Measurements from ENCODE around the gene ZC3H10. TPM values are rescaled to one million over a fixed set of nuclear protein-coding genes. Genes with fewer than 3 reads are reported as not detected.

Gene ZC3H10
- polyA plus RNA-seq, 1 experiment, result 1.6 TPM

DNA sequence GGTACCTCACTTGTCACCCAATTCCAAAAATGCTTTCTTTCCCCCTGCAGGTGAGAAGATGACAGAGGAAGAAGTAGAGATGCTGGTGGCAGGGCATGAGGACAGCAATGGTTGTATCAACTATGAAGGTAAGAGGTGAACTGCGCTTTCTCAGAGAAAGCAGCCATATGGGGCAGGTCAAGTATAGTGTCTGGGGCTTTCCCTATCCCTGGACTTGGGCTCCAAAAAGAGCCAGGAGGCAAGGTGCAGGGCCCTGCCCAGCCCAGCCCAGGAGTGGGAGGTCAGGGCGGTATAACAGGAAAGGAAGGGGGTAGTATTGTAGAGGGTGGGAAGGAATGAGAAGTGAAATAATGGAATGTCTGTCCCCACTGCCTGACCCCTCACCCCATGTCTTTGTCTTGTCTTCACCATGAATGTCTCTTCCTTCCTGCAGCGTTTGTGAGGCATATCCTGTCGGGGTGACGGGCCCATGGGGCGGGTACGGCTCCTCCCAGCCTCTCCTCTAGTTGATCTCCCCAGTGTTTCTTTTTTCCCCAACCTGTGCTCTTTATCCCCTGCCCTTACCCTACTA, 42.2 kb downstream of the ZC3H10 start:
- ChIA-PET POLR2A (no interaction called here), CTCF (interaction anchor here (1.1 to 8.7 kb wide), 5 partner anchors 14 to 41 kb away, joined by 3 to 56 read pairs (median 12); partner anchors contain the start of genes ESYT1, SMARCC2 and ZC3H10)
- Histone ChIP-seq H3K36me3 (ENCODE audit: control insufficient read depth, insufficient read depth, low read length) (peaks cover 31% of the 10 kb centered on the region), H3K4me3 (ENCODE audit: low read depth, low read length) (peak overlapping the region; percentile 64), H3K27me3 (ENCODE audit: control insufficient read depth, insufficient read depth, low read length) (no peaks in the 10 kb centered on the region)
- DNase-seq (ENCODE audit: low read depth), result no peak
- TF ChIP-seq, protein P1, sequence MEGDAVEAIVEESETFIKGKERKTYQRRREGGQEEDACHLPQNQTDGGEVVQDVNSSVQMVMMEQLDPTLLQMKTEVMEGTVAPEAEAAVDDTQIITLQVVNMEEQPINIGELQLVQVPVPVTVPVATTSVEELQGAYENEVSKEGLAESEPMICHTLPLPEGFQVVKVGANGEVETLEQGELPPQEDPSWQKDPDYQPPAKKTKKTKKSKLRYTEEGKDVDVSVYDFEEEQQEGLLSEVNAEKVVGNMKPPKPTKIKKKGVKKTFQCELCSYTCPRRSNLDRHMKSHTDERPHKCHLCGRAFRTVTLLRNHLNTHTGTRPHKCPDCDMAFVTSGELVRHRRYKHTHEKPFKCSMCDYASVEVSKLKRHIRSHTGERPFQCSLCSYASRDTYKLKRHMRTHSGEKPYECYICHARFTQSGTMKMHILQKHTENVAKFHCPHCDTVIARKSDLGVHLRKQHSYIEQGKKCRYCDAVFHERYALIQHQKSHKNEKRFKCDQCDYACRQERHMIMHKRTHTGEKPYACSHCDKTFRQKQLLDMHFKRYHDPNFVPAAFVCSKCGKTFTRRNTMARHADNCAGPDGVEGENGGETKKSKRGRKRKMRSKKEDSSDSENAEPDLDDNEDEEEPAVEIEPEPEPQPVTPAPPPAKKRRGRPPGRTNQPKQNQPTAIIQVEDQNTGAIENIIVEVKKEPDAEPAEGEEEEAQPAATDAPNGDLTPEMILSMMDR (IDR thresholded peaks at IDR 0.05; ENCODE audit: insufficient read depth, low read depth, low read length), result no peak

DNA sequence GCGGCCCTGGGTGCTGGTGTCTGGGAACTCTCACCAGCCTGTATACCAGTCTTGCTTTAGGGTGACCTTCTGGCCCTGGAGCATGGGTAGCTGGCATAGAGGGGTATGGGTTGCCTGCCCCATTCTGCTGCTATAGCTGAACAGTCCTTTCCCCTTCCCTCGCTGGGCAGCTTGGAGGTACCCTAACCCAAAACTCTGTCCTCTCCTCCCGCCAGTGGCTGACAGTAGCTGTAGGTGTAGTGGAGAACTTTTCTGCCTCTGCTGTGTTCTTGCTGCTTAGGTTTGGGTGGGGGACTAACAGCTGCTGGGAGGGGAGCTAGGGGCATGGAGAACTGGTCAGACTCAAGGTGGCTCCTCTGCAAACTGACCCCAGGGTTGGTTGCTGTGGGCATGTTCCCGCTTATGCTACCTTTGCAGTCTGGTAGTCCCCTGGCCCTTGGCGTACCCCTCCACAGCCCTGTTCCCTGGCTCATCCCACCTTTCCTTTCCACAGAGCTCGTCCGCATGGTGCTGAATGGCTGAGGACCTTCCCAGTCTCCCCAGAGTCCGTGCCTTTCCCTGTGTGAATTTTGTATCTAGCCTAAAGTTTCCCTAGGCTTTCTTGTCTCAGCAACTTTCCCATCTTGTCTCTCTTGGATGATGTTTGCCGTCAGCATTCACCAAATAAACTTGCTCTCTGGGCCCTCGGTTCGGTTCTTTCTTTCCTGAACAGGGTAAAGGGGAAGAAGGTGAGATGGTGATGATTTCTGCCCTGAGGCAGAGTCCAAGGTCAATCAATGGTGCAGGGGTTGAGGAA, 43.0 kb downstream of the ZC3H10 start:
- TF ChIP-seq, protein P1 (IDR thresholded peaks at IDR 0.05; ENCODE audit: insufficient read depth, low read depth, low read length), result no peak
- POLR2A ChIA-PET, result no interaction called here
- DNase-seq (ENCODE audit: low read depth), result no peak
- H3K4me3 ChIP-seq (ENCODE audit: low read depth, low read length), result peak overlapping the region; percentile 64
- H3K27me3 ChIP-seq (ENCODE audit: control insufficient read depth, insufficient read depth, low read length), result no peaks in the 10 kb centered on the region
- CTCF ChIA-PET, result interaction anchor here (1.1 to 8.7 kb wide), 4 partner anchors 13 to 42 kb away, joined by 3 to 56 read pairs (median 28); partner anchors contain the start of genes SMARCC2 and ZC3H10
- H3K36me3 ChIP-seq (ENCODE audit: control insufficient read depth, insufficient read depth, low read length), result peaks cover 30% of the 10 kb centered on the region

DNA sequence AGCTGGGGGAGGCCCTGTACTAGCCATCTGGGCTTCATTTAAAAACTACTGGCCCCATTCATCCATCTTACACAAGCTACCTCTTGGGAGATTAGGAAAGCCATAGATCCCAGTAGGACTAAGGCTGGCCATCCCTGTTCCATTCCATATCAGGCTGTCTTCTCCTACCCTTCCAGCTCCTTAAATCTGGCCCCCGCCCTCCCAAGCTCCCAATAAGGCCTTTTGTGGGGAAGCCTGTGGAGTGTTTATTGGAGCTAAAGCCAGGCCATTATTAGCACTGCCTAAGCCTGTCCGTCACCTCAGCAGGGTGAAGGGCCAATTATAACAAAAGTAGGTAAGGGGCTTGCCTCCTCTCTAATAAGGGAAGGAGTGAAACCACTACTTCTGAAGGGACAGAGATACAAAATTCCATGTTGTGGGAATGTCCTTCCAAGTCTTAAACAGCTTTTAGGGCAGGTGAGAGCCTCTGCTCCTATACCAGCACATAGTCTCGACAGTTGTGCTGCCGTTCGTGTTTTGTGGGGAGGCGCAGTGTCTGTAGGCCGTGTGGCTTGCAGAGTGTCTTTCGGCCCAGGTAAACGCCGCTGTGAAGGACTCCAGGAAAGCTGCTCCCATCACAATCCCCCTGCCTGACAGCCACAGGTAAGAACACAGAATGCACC, 43.8 kb downstream of the ZC3H10 start:
- TF ChIP-seq, protein P1 (IDR thresholded peaks at IDR 0.05; ENCODE audit: insufficient read depth, low read depth, low read length), result no peak
- H3K36me3 ChIP-seq (ENCODE audit: control insufficient read depth, insufficient read depth, low read length), result peaks cover 30% of the 10 kb centered on the region
- no peak overlapping the region for H3K4me3 ChIP-seq (ENCODE audit: low read depth, low read length)
- no peak for DNase-seq (ENCODE audit: low read depth)
- POLR2A ChIA-PET, result no interaction called here
- CTCF ChIA-PET, result interaction anchor here (1.1 to 8.7 kb wide), 6 partner anchors 11 to 96 kb away, joined by 3 to 56 read pairs (median 7); partner anchors contain the start of genes ANKRD52, MYL6B, SMARCC2 and ZC3H10
- no peaks in the 10 kb centered on the region for H3K27me3 ChIP-seq (ENCODE audit: control insufficient read depth, insufficient read depth, low read length)

DNA sequence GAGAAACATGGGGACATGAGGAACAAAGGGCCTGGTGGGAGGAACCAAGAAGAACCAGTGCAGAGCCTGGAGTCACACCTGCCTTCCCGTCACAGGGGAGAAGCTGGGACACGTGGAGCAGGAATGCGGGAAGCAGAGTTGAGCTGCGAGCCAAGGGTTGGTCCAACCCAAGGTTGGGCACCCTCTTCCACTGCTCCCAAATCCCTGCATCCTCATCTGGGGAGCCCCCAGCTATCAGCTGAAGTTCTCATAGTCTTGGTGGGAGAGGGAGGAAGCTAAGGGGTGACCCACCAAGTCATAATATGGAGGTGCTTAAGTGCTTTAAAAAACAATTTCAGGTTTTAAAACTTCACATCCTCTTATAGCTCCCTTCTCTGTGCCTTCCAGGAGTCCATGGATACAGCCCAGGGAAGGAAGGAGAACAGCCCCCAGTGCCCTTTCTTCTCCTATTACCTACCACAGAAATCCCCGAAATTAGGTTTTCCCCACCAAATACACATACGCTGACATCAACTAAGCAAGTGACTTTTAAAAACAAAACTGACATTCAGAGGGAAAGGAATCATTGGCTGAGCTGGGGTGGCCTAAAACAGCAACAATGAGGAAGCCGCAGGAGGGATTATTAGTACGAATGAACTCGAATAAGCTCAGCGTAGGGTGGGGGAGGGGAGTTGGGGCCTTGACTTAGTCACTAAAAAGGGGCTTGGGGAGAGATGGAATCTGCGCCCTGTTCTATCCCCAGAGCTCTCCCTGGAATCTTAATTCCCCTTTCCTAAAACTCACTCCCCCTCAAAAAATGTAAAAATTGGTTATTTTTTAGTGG, 44.6 kb downstream of the ZC3H10 start:
- Histone ChIP-seq H3K4me3 (ENCODE audit: low read depth, low read length) (no peak overlapping the region), H3K27me3 (ENCODE audit: control insufficient read depth, insufficient read depth, low read length) (no peaks in the 10 kb centered on the region), H3K36me3 (ENCODE audit: control insufficient read depth, insufficient read depth, low read length) (peaks cover 31% of the 10 kb centered on the region)
- ChIA-PET POLR2A (interaction anchor here (0.7 to 1.0 kb wide), 5 partner anchors 17 to 59 kb away, joined by 3 to 6 read pairs (median 3); partner anchors contain the start of genes ESYT1 and RNF41), CTCF (interaction anchor here (1.2 to 8.7 kb wide), 4 partner anchors 11 to 95 kb away, joined by 5 to 56 read pairs (median 30); partner anchors contain the start of genes ANKRD52, MYL6B, SMARCC2 and ZC3H10)
- TF ChIP-seq, protein P1 (IDR thresholded peaks at IDR 0.05; ENCODE audit: insufficient read depth, low read depth, low read length), result no peak
- DNase-seq (ENCODE audit: low read depth), result no peak

Measured in BJ (cell line).